ENCODE data around the gene DNM2.
"Not testable (repeated sequence)": the region's sequence is repeated elsewhere in the genome, so short reads cannot be mapped to it uniquely, and the experiment has no call there.

DNM2 gene

GRCh38 chr19:10748927-10749434, 31.1 kb downstream of the DNM2 start:
- H3K27me3 ChIP-seq (replicated peaks; ENCODE audit: control insufficient read depth, insufficient read depth, low read length, poor library complexity, severe bottlenecking): no peaks in the 10 kb centered on the region
- H3K9me3 ChIP-seq (ENCODE audit: control insufficient read depth, low read length): no peaks in the 10 kb centered on the region
- H3K36me3 ChIP-seq (ENCODE audit: control insufficient read depth, insufficient read depth, low read length): no peaks in the 10 kb centered on the region
- H3K27ac ChIP-seq (ENCODE audit: insufficient read depth, low read length, poor library complexity, severe bottlenecking): peak overlapping the region; percentile 40
- H3K4me1 ChIP-seq (ENCODE audit: control insufficient read depth, insufficient read depth, low read length, poor library complexity, severe bottlenecking): peaks cover 15% of the 10 kb centered on the region
- no peak for DNase-seq
- H3K4me3 ChIP-seq (ENCODE audit: insufficient read depth, low read depth, low read length, poor library complexity, severe bottlenecking): no peak overlapping the region

GRCh38 chr19:10749435-10750384, 31.8 kb downstream of the DNM2 start:
- Histone ChIP-seq H3K4me3 (ENCODE audit: insufficient read depth, low read depth, low read length, poor library complexity, severe bottlenecking) (no peak overlapping the region), H3K9me3 (ENCODE audit: control insufficient read depth, low read length) (no peaks in the 10 kb centered on the region), H3K36me3 (ENCODE audit: control insufficient read depth, insufficient read depth, low read length) (no peaks in the 10 kb centered on the region), H3K27me3 (replicated peaks; ENCODE audit: control insufficient read depth, insufficient read depth, low read length, poor library complexity, severe bottlenecking) (no peaks in the 10 kb centered on the region), H3K27ac (ENCODE audit: insufficient read depth, low read length, poor library complexity, severe bottlenecking) (peak overlapping the region; percentile 40), H3K4me1 (ENCODE audit: control insufficient read depth, insufficient read depth, low read length, poor library complexity, severe bottlenecking) (peaks cover 17% of the 10 kb centered on the region)
- no peak for DNase-seq

- no peaks in the 10 kb centered on the region for H3K9me3 ChIP-seq (ENCODE audit: control insufficient read depth, low read length)
- DNase-seq: no peak
- no peak overlapping the region for H3K4me3 ChIP-seq (ENCODE audit: insufficient read depth, low read depth, low read length, poor library complexity, severe bottlenecking)
- H3K4me1 ChIP-seq (ENCODE audit: control insufficient read depth, insufficient read depth, low read length, poor library complexity, severe bottlenecking): peaks cover 31% of the 10 kb centered on the region
- no peak overlapping the region for H3K27ac ChIP-seq (ENCODE audit: insufficient read depth, low read length, poor library complexity, severe bottlenecking)
- H3K36me3 ChIP-seq (ENCODE audit: control insufficient read depth, insufficient read depth, low read length): no peaks in the 10 kb centered on the region
- no peaks in the 10 kb centered on the region for H3K27me3 ChIP-seq (replicated peaks; ENCODE audit: control insufficient read depth, insufficient read depth, low read length, poor library complexity, severe bottlenecking)
These were observed 33.5 kb downstream of the DNM2 start for GRCh38 chr19:10751109-10751953.

GRCh38 chr19:10752237-10752912, 34.5 kb downstream of the DNM2 start:
- Histone ChIP-seq H3K36me3 (ENCODE audit: control insufficient read depth, insufficient read depth, low read length) (peaks cover 2% of the 10 kb centered on the region), H3K9me3 (ENCODE audit: control insufficient read depth, low read length) (no peaks in the 10 kb centered on the region), H3K4me3 (ENCODE audit: insufficient read depth, low read depth, low read length, poor library complexity, severe bottlenecking) (no peak overlapping the region), H3K27ac (ENCODE audit: insufficient read depth, low read length, poor library complexity, severe bottlenecking) (peak overlapping the region; percentile 20), H3K27me3 (replicated peaks; ENCODE audit: control insufficient read depth, insufficient read depth, low read length, poor library complexity, severe bottlenecking) (no peaks in the 10 kb centered on the region), H3K4me1 (ENCODE audit: control insufficient read depth, insufficient read depth, low read length, poor library complexity, severe bottlenecking) (peaks cover 31% of the 10 kb centered on the region)
- no peak for DNase-seq

GRCh38 chr19:10752913-10753704, 35.2 kb downstream of the DNM2 start:
- DNase-seq: no peak
- Histone ChIP-seq H3K9me3 (ENCODE audit: control insufficient read depth, low read length) (no peaks in the 10 kb centered on the region), H3K4me3 (ENCODE audit: insufficient read depth, low read depth, low read length, poor library complexity, severe bottlenecking) (no peak overlapping the region), H3K27me3 (replicated peaks; ENCODE audit: control insufficient read depth, insufficient read depth, low read length, poor library complexity, severe bottlenecking) (no peaks in the 10 kb centered on the region), H3K36me3 (ENCODE audit: control insufficient read depth, insufficient read depth, low read length) (peaks cover 2% of the 10 kb centered on the region), H3K27ac (ENCODE audit: insufficient read depth, low read length, poor library complexity, severe bottlenecking) (peak overlapping the region; percentile 24), H3K4me1 (ENCODE audit: control insufficient read depth, insufficient read depth, low read length, poor library complexity, severe bottlenecking) (peaks cover 26% of the 10 kb centered on the region)

- Histone ChIP-seq H3K4me3 (ENCODE audit: insufficient read depth, low read depth, low read length, poor library complexity, severe bottlenecking) (no peak overlapping the region), H3K27me3 (replicated peaks; ENCODE audit: control insufficient read depth, insufficient read depth, low read length, poor library complexity, severe bottlenecking) (no peaks in the 10 kb centered on the region), H3K27ac (ENCODE audit: insufficient read depth, low read length, poor library complexity, severe bottlenecking) (peak overlapping the region; percentile 84), H3K9me3 (ENCODE audit: control insufficient read depth, low read length) (no peaks in the 10 kb centered on the region), H3K36me3 (ENCODE audit: control insufficient read depth, insufficient read depth, low read length) (peaks cover 3% of the 10 kb centered on the region), H3K4me1 (ENCODE audit: control insufficient read depth, insufficient read depth, low read length, poor library complexity, severe bottlenecking) (peaks cover 39% of the 10 kb centered on the region)
- DNase-seq: no peak
These were observed 38.5 kb downstream of the DNM2 start for GRCh38 chr19:10756371-10756770.

- Histone ChIP-seq H3K4me1 (ENCODE audit: control insufficient read depth, insufficient read depth, low read length, poor library complexity, severe bottlenecking) (peaks cover 44% of the 10 kb centered on the region), H3K27ac (ENCODE audit: insufficient read depth, low read length, poor library complexity, severe bottlenecking) (peak overlapping the region; percentile 30), H3K36me3 (ENCODE audit: control insufficient read depth, insufficient read depth, low read length) (peaks cover 7% of the 10 kb centered on the region)
These were observed 38.9 kb downstream of the DNM2 start for GRCh38 chr19:10756791-10757190.

GRCh38 chr19:10758050-10758449, 40.2 kb downstream of the DNM2 start:
- not testable (repeated sequence) for H3K27me3 ChIP-seq (replicated peaks; ENCODE audit: control insufficient read depth, insufficient read depth, low read length, poor library complexity, severe bottlenecking); H3K9me3 ChIP-seq (ENCODE audit: control insufficient read depth, low read length); DNase-seq; H3K27ac ChIP-seq (ENCODE audit: insufficient read depth, low read length, poor library complexity, severe bottlenecking); H3K4me3 ChIP-seq (ENCODE audit: insufficient read depth, low read depth, low read length, poor library complexity, severe bottlenecking); H3K36me3 ChIP-seq (ENCODE audit: control insufficient read depth, insufficient read depth, low read length)
- peaks cover 56% of the 10 kb centered on the region for H3K4me1 ChIP-seq (ENCODE audit: control insufficient read depth, insufficient read depth, low read length, poor library complexity, severe bottlenecking)

More at GRCh38 chr19:10756791-10757190, 38.9 kb downstream of the DNM2 start:
- no peaks in the 10 kb centered on the region for H3K27me3 ChIP-seq (replicated peaks; ENCODE audit: control insufficient read depth, insufficient read depth, low read length, poor library complexity, severe bottlenecking)
- no peak overlapping the region for H3K4me3 ChIP-seq (ENCODE audit: insufficient read depth, low read depth, low read length, poor library complexity, severe bottlenecking)
- H3K9me3 ChIP-seq (ENCODE audit: control insufficient read depth, low read length): no peaks in the 10 kb centered on the region
- DNase-seq: no peak

GRCh38 chr19:10758978-10759377, 41.1 kb downstream of the DNM2 start:
- no peak for DNase-seq
- H3K36me3 ChIP-seq (ENCODE audit: control insufficient read depth, insufficient read depth, low read length): peaks cover 9% of the 10 kb centered on the region
- no peaks in the 10 kb centered on the region for H3K9me3 ChIP-seq (ENCODE audit: control insufficient read depth, low read length)
- H3K27ac ChIP-seq (ENCODE audit: insufficient read depth, low read length, poor library complexity, severe bottlenecking): peak overlapping the region; percentile 78
- H3K4me1 ChIP-seq (ENCODE audit: control insufficient read depth, insufficient read depth, low read length, poor library complexity, severe bottlenecking): peaks cover 65% of the 10 kb centered on the region
- no peaks in the 10 kb centered on the region for H3K27me3 ChIP-seq (replicated peaks; ENCODE audit: control insufficient read depth, insufficient read depth, low read length, poor library complexity, severe bottlenecking)
- no peak overlapping the region for H3K4me3 ChIP-seq (ENCODE audit: insufficient read depth, low read depth, low read length, poor library complexity, severe bottlenecking)
